Adipocyte (in vitro differentiated cells): ENCODE data around the gene MEGF10.
A peak's percentile ranks its signal among the peaks of the same experiment; 100 is the strongest.
"Not testable (repeated sequence)": the region's sequence is repeated elsewhere in the genome, so short reads cannot be mapped to it uniquely, and the experiment has no call there.

Experiments
- DNase-seq: peaks from one replicate; pipeline ENCODE4 v3.0.0-alpha.2; 2015; ENCODE audit warnings: low read depth
- H3K27me3 ChIP-seq: replicated peaks from 2 replicates; pipeline ENCODE4 v1.7.0; 2013; ENCODE audit warnings: mild to moderate bottlenecking, low read length, moderate library complexity; ENCODE audit not compliant: control insufficient read depth, insufficient read depth
- H3K36me3 ChIP-seq: 2 replicates; pipeline ENCODE4 v1.7.0; 2013; ENCODE audit warnings: low read length, mild to moderate bottlenecking, moderate library complexity; ENCODE audit not compliant: control insufficient read depth, insufficient read depth, severe bottlenecking
- H3K4me1 ChIP-seq: 2 replicates; pipeline ENCODE4 v1.7.0; 2013; ENCODE audit warnings: mild to moderate bottlenecking, low read length, moderate library complexity; ENCODE audit not compliant: control insufficient read depth, insufficient read depth
- H3K4me3 ChIP-seq: 2 replicates; pipeline ENCODE4 v1.7.0; 2013; ENCODE audit warnings: mild to moderate bottlenecking, low read length, moderate library complexity
- H3K9ac ChIP-seq: 2 replicates; pipeline ENCODE4 v1.7.0; 2013; ENCODE audit warnings: mild to moderate bottlenecking, low read length, moderate library complexity
- H3K9me3 ChIP-seq: 2 replicates; pipeline ENCODE4 v1.7.0; 2013; ENCODE audit warnings: mild to moderate bottlenecking, low read length, moderate library complexity; ENCODE audit not compliant: control insufficient read depth

MEGF10 gene

GRCh38 chr5:127298656-127299055, 8.1 kb downstream of the MEGF10 start:
- H3K36me3 ChIP-seq = no peaks in the 10 kb centered on the region

DNA sequence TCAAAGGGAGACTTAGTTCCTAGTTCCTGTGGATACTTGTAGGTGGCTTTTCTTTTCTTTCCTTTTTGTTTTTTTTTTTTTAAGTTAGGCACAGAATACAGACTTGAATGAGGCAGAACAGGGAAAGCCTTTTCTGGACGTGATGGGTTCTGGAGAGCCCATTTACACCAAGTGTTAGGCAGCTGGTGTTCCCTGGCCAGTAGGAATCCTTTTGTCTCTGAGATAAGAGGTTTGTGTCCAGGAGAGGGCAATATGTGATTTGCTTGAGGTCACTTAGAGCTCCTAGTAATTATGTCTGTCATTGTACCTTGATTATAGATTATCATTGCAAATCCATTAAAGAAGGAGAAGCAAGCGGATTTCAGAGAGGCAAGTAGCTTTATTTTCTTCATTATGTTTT, 9.1 kb downstream of the MEGF10 start:
- peak; percentile 29 for DNase-seq
- Histone ChIP-seq H3K36me3 (no peaks in the 10 kb centered on the region), H3K27me3 (no peaks in the 10 kb centered on the region), H3K4me1 (no peaks in the 10 kb centered on the region), H3K9me3 (no peaks in the 10 kb centered on the region), H3K4me3 (no peak overlapping the region), H3K9ac (no peak overlapping the region)

More at GRCh38 chr5:127298656-127299055, 8.1 kb downstream of the MEGF10 start:
- H3K27me3 ChIP-seq = no peaks in the 10 kb centered on the region
- no peaks in the 10 kb centered on the region for H3K4me1 ChIP-seq
- H3K9ac ChIP-seq = no peak overlapping the region
- no peaks in the 10 kb centered on the region for H3K9me3 ChIP-seq
- H3K4me3 ChIP-seq = no peak overlapping the region
- DNase-seq = no peak

DNA sequence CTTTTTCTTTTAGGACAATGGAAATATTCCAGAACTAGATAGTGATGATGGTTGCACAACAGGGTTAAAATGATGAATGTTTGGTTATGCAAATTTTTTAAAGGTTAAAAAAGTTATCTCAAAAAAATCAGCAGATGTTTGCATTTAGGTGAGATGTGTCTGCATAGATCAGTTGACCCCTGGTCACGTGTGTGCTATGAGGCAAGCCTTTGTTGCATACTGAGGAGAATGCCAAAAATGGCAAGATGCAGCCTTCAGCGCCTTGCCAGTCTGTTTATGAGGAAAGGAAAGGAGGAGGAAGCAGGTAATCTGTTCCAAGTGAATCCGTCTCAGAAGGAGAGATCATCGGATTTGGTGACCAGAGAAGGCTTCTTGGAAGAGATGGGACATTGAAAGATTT, 11.9 kb downstream of the MEGF10 start:
- Histone ChIP-seq H3K36me3 (no peaks in the 10 kb centered on the region), H3K9me3 (no peaks in the 10 kb centered on the region), H3K27me3 (peaks cover 3% of the 10 kb centered on the region), H3K9ac (no peak overlapping the region), H3K4me1 (no peaks in the 10 kb centered on the region), H3K4me3 (no peak overlapping the region)
- DNase-seq = no peak

DNA sequence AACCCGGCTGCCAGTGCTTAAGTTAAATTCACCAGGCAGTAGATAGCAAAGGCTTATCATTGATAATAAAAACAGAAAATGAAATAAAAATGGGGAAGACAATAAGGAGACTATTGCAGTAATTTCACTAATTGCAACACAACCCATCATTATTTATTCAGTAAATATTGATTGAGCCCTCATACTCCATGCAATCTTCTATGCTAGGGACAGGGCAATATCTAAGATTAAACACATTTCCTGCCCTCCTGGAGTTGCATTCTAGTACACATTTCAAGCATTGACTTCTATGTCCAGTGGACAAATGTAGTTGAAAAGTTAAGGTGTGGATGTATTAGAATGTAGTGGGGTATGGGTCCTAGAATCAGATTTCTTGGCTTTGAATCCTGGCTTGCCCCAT, 12.8 kb downstream of the MEGF10 start:
- Histone ChIP-seq H3K27me3 (peaks cover 3% of the 10 kb centered on the region), H3K4me3 (no peak overlapping the region), H3K9me3 (no peaks in the 10 kb centered on the region), H3K4me1 (no peaks in the 10 kb centered on the region), H3K36me3 (no peaks in the 10 kb centered on the region), H3K9ac (no peak overlapping the region)
- DNase-seq = no peak

- no peak for DNase-seq
- no peak overlapping the region for H3K4me3 ChIP-seq
- no peaks in the 10 kb centered on the region for H3K4me1 ChIP-seq
- H3K9ac ChIP-seq = no peak overlapping the region
- H3K36me3 ChIP-seq = no peaks in the 10 kb centered on the region
- peaks cover 3% of the 10 kb centered on the region for H3K27me3 ChIP-seq
- no peaks in the 10 kb centered on the region for H3K9me3 ChIP-seq
Observed at GRCh38 chr5:127305493-127305892, 14.9 kb downstream of the MEGF10 start.

- Histone ChIP-seq H3K9me3 (no peaks in the 10 kb centered on the region), H3K36me3 (no peaks in the 10 kb centered on the region), H3K4me3 (no peak overlapping the region), H3K4me1 (no peaks in the 10 kb centered on the region), H3K9ac (no peak overlapping the region), H3K27me3 (peaks cover 3% of the 10 kb centered on the region)
- no peak for DNase-seq
Observed at GRCh38 chr5:127306036-127306435, 15.4 kb downstream of the MEGF10 start.

- Histone ChIP-seq H3K27me3 (peaks cover 3% of the 10 kb centered on the region), H3K9me3 (no peaks in the 10 kb centered on the region), H3K4me1 (no peaks in the 10 kb centered on the region), H3K9ac (no peak overlapping the region), H3K4me3 (no peak overlapping the region), H3K36me3 (no peaks in the 10 kb centered on the region)
- peak; percentile 27 for DNase-seq
Observed at GRCh38 chr5:127306647-127307046, 16.1 kb downstream of the MEGF10 start.

DNA sequence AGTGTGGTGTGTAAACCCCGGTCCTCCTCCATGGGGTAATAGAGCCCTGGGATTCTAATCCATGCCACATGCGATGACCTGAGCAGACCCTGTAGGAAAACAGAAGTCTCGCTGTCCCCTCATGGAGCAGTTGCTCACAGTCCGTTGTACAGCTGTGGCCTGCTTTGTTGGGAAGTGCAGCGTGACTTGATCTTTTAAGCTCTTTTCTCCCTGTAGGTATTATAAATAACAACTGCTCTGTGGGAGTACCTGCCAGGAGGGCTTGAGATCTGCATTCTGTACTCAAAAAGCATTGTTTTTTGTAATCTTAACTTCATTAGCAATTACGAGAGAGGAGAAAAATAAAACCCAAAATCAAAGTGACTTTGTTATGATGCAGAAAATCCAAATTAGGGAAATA, 17.3 kb downstream of the MEGF10 start:
- H3K9me3 ChIP-seq = no peaks in the 10 kb centered on the region
- no peaks in the 10 kb centered on the region for H3K36me3 ChIP-seq
- no peak for DNase-seq
- peaks cover 3% of the 10 kb centered on the region for H3K27me3 ChIP-seq
- no peaks in the 10 kb centered on the region for H3K4me1 ChIP-seq
- H3K4me3 ChIP-seq = no peak overlapping the region
- H3K9ac ChIP-seq = no peak overlapping the region

DNA sequence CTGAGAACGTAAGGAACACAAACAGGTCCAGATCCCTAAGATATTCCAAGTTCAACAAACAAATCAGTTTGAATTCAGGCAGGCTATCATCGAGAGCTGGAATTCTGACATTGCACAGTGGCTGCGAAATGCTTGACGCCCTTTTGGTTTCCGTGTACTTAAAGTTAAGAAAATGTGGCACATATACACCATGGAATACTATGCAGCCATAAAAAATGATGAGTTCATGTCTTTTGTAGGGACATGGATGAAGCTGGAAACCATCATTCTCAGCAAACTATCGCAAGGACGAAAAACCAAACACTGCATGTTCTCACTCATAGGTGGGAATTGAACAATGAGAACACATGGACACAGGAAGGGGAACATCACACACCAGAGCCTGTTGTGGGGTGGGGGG, 17.7 kb downstream of the MEGF10 start:
- not testable (repeated sequence) for H3K36me3 ChIP-seq, H3K9ac ChIP-seq, H3K27me3 ChIP-seq, H3K4me3 ChIP-seq, DNase-seq, H3K4me1 ChIP-seq, H3K9me3 ChIP-seq

DNA sequence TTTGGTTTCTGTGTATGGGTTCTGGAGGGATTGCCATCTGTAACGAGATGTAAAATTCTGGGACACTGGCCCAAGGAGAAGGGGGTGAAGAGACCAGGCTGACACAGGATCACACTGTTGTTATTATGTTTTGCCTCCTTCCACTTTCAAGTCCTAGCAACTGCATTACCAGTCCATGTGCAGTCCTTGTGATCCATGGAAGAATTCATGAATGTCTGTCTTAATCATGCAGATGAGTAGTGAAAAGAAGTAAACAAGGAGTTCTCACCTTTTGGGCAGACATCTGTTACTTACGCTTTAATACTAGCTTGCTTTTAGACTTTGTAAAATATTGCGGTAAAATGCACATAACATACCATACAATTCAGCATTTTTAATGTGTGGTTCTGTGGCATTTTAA, 18.3 kb downstream of the MEGF10 start:
- Histone ChIP-seq H3K9me3 (no peaks in the 10 kb centered on the region), H3K4me1 (no peaks in the 10 kb centered on the region), H3K4me3 (no peak overlapping the region), H3K27me3 (peaks cover 3% of the 10 kb centered on the region), H3K36me3 (no peaks in the 10 kb centered on the region), H3K9ac (no peak overlapping the region)
- no peak for DNase-seq

DNA sequence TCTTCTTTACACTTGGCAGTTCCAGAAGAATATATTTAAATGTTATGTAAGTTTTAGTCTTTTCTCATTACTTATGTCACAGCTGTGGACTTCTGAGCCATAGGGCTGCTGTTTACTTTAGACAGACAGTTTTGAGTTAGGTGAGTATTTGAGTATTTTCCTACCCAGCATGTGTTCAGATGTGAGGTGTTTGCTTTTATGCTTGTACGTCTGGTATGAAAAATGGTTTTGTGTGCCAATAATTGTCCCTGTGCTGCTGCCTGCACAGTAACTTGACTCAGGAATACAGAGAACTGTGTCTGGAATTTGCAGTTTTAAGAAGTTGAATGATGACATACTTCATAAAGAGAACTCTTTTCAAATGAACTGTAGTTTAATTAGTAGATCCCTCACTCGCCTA, 20.8 kb downstream of the MEGF10 start:
- H3K36me3 ChIP-seq = no peaks in the 10 kb centered on the region
- no peak overlapping the region for H3K4me3 ChIP-seq
- H3K27me3 ChIP-seq = no peaks in the 10 kb centered on the region
- no peak overlapping the region for H3K9ac ChIP-seq
- no peaks in the 10 kb centered on the region for H3K9me3 ChIP-seq
- no peaks in the 10 kb centered on the region for H3K4me1 ChIP-seq
- no peak for DNase-seq

GRCh38 chr5:127311781-127312525, 21.4 kb downstream of the MEGF10 start:
- Histone ChIP-seq H3K36me3 (no peaks in the 10 kb centered on the region), H3K9ac (no peak overlapping the region), H3K4me3 (no peak overlapping the region), H3K4me1 (no peaks in the 10 kb centered on the region), H3K9me3 (no peaks in the 10 kb centered on the region), H3K27me3 (no peaks in the 10 kb centered on the region)
- DNase-seq = no peak
